IMR-90 (cell line): Measurements from ENCODE around the gene CMIP. TPM values are rescaled to one million over a fixed set of nuclear protein-coding genes. Genes with fewer than 3 reads are reported as not detected.

Source experiments
- ATAC-seq: fragments of 200-7000 bp; cut with Tn5 transposase; 2 replicates; pipeline ENCODE4 v1.9.1; 2020; ENCODE audit warnings: low read depth, mild to moderate bottlenecking, moderate library complexity
- BruUV-seq: library from RNA; stranded (reverse); fragments of 400-500 nt; replicated peaks from 2 replicates; lab custom pipeline; 2021; lab: Mats Ljungman, UMichigan
- CTCF ChIA-PET: fragments of 300-600 bp; formaldehyde crosslinking; extraction: SDS; loops from one replicate; lab custom pipeline; 2021; ENCODE audit warnings: antibody characterized with exemption; lab: Yijun Ruan, JAX
- POLR2A ChIA-PET: fragments of 300-600 bp; sonication (Branson Sonifier 250); formaldehyde crosslinking; loops from one replicate; lab custom pipeline; 2022; ENCODE audit warnings: antibody characterized with exemption; ENCODE audit not compliant: unreplicated experiment; lab: Charles Lee
- DNase-seq: peaks from one replicate; pipeline ENCODE4 v3.0.0; 2013
- H2AFZ ChIP-seq: replicated peaks from 2 replicates; pipeline ENCODE3; 2013; ENCODE audit warnings: low read length, mild to moderate bottlenecking; ENCODE audit not compliant: poor library complexity
- H2AK5ac ChIP-seq: 2 replicates; pipeline ENCODE4 v1.6.1; 2013; ENCODE audit warnings: low read depth, low read length, inconsistent platforms
- H2AK9ac ChIP-seq: replicated peaks from 2 replicates; pipeline ENCODE3; 2013; ENCODE audit warnings: mild to moderate bottlenecking, low read depth, low read length, moderate library complexity; ENCODE audit not compliant: poor library complexity
- H2BK120ac ChIP-seq: 2 replicates; pipeline ENCODE4 v1.6.1; 2013; ENCODE audit warnings: low read depth, low read length, inconsistent platforms
- H2BK15ac ChIP-seq: 3 replicates; pipeline ENCODE4 v1.6.1; 2013; ENCODE audit warnings: low read depth, low read length, inconsistent platforms
- H2BK20ac ChIP-seq: 2 replicates; pipeline ENCODE4 v1.6.1; 2013; ENCODE audit warnings: low read depth, mild to moderate bottlenecking, inconsistent platforms, low read length, moderate library complexity
- H2BK5ac ChIP-seq: 2 replicates; pipeline ENCODE4 v1.6.1; 2013; ENCODE audit warnings: mild to moderate bottlenecking, low read depth, low read length, inconsistent platforms; ENCODE audit not compliant: poor library complexity, severe bottlenecking
- H3K14ac ChIP-seq: replicated peaks from 2 replicates; pipeline ENCODE4 v1.6.1; 2013; ENCODE audit warnings: low read depth, low read length, inconsistent platforms
- H3K18ac ChIP-seq: 2 replicates; pipeline ENCODE4 v1.6.1; 2013; ENCODE audit warnings: low read depth, low read length, control low read depth
- H3K23ac ChIP-seq: 2 replicates; pipeline ENCODE4 v1.6.1; 2013; ENCODE audit warnings: low read depth, low read length, inconsistent platforms
- H3K27ac ChIP-seq: 2 replicates; pipeline ENCODE4 v1.5.1; 2013; ENCODE audit warnings: mild to moderate bottlenecking, control low read depth, low read length; ENCODE audit not compliant: insufficient read depth
- H3K27me3 ChIP-seq: 2 replicates; pipeline ENCODE4 v1.6.1; 2013; ENCODE audit warnings: low read length; ENCODE audit not compliant: control insufficient read depth, insufficient read depth
- H3K36me3 ChIP-seq: 2 replicates; pipeline ENCODE4 v1.6.1; 2013; ENCODE audit warnings: low read length, mixed read lengths; ENCODE audit not compliant: control insufficient read depth, insufficient read depth
- H3K4ac ChIP-seq: 2 replicates; pipeline ENCODE4 v1.6.1; 2013; ENCODE audit warnings: low read depth, low read length, inconsistent platforms
- H3K4me1 ChIP-seq: 2 replicates; pipeline ENCODE4 v1.6.1; 2013; ENCODE audit warnings: low read length, mixed read lengths; ENCODE audit not compliant: control insufficient read depth, insufficient read depth
- H3K4me2 ChIP-seq: 2 replicates; pipeline ENCODE4 v1.6.1; 2013; ENCODE audit warnings: low read depth, mild to moderate bottlenecking, control low read depth, low read length, moderate library complexity
- H3K4me3 ChIP-seq: 2 replicates; pipeline ENCODE4 v1.5.1; 2013; ENCODE audit warnings: low read depth, mild to moderate bottlenecking, control low read depth, low read length, moderate library complexity; ENCODE audit not compliant: insufficient read depth
- H3K56ac ChIP-seq: 2 replicates; pipeline ENCODE4 v1.6.1; 2013; ENCODE audit warnings: low read length, inconsistent platforms; ENCODE audit not compliant: insufficient read depth; ENCODE audit errors: extremely low read depth
- H3K79me1 ChIP-seq, 2 experiments: 2 replicates each; pipeline ENCODE4 v1.6.1; 2013; ENCODE audit warnings: low read length in 2 of 2, inconsistent platforms in 1 of 2, low read depth in 1 of 2
- H3K9ac ChIP-seq: 2 replicates; pipeline ENCODE4 v1.6.1; 2013; ENCODE audit warnings: low read depth, low read length, control low read depth
- H3K9me1 ChIP-seq: 2 replicates; pipeline ENCODE4 v1.6.1; 2013; ENCODE audit warnings: low read length, inconsistent platforms; ENCODE audit not compliant: insufficient read depth
- H3K9me3 ChIP-seq: 2 replicates; pipeline ENCODE4 v1.6.1; 2013; ENCODE audit warnings: low read length; ENCODE audit not compliant: control insufficient read depth, insufficient read depth
- H4K20me1 ChIP-seq: 2 replicates; pipeline ENCODE4 v1.6.1; 2013; ENCODE audit warnings: low read length, inconsistent platforms; ENCODE audit not compliant: insufficient read depth
- H4K5ac ChIP-seq: 2 replicates; pipeline ENCODE4 v1.6.1; 2013; ENCODE audit warnings: mild to moderate bottlenecking, low read depth, low read length, control low read depth
- H4K8ac ChIP-seq, 2 experiments: 2 replicates each; pipeline ENCODE4 v1.6.1; 2013; ENCODE audit warnings: low read depth in 2 of 2, low read length in 2 of 2, control low read depth in 1 of 2, inconsistent platforms in 1 of 2
- H4K91ac ChIP-seq: 2 replicates; pipeline ENCODE4 v1.6.1; 2013; ENCODE audit warnings: low read depth, low read length, inconsistent platforms; ENCODE audit not compliant: insufficient read depth
- ELK1 ChIP-seq: fragments of 150-350 bp; IDR thresholded peaks from 2 replicates; pipeline ENCODE4 v1.6.1; 2016; ENCODE audit warnings: low read depth, mild to moderate bottlenecking, low read length, moderate library complexity, borderline replicate concordance
- MAFK ChIP-seq: IDR thresholded peaks from 2 replicates; pipeline ENCODE4 v1.6.1; 2012; ENCODE audit warnings: low read depth, low read length, improper control_type of control experiment
- USF2 ChIP-seq: fragments of 150-350 bp; IDR thresholded peaks from 2 replicates; pipeline ENCODE4 v1.6.1; 2017; ENCODE audit warnings: mild to moderate bottlenecking, antibody characterized with exemption, low read length, low read depth
- WGBS, 2 experiments: methylation state at CpG; one replicate each; pipeline versions ENCODE4 v1.1.5 to v1.1.7; 2013; ENCODE audit warnings: missing lambda C conversion rate in 2 of 2; ENCODE audit not compliant: insufficient read length in 1 of 2; ENCODE audit errors: extremely low coverage in 2 of 2; 5-methylcytosine and 5-hydroxymethylcytosine counted together
- dilution Hi-C: fragments of 300-500 bp; cut with HindIII; formaldehyde crosslinking; loops from one replicate; pipeline ENCODE4 v1.14.3; 2018; ENCODE audit warnings: low sequenced_read_pairs; ENCODE audit not compliant: unreplicated experiment
- in situ Hi-C: fragments of 300-500 bp; cut with MboI; formaldehyde crosslinking; loops from 3 replicates; pipeline ENCODE4 v1.14.3; 2019; ENCODE audit warnings: low sequenced_read_pairs, inconsistent platforms, mixed read lengths
- intact Hi-C: fragments of 100-400 bp; cut with micrococcal nuclease; formaldehyde crosslinking; loops from 2 replicates; pipeline ENCODE4 v1.10.0; 2022
- polyA plus RNA-seq, 3 experiments: library from polyadenylated mRNA; depleted of rRNA; stranded (reverse); fragments of >200 nt; gene quantifications; 2 replicates each; pipeline ENCODE4 v1.2.3, GENCODE V29; 2012; ENCODE audit warnings: low replicate concordance in 1 of 3
- total RNA-seq: library from RNA; depleted of rRNA; stranded (reverse); fragments of >200 nt; gene quantifications from 2 replicates; pipeline ENCODE4 v1.2.3, GENCODE V29; 2012

Gene CMIP
- total and polyA plus RNA-seq, 2 of the 4 experiments (the other 2 are of a cell fraction), result 3.2 to 11.6 TPM

GRCh38 chr16:81457326-81458133 is 12.9 kb downstream of the CMIP start (continued):
- TF ChIP-seq USF2 (no peak), MAFK (no peak)

- POLR2A ChIA-PET, result no interaction called here
- H3K56ac ChIP-seq, result no peak overlapping the region
- peaks cover 58 to 94% of the 10 kb centered on the region in 2 experiments for H3K79me1 ChIP-seq
- no peaks in the 10 kb centered on the region for H3K27me3 ChIP-seq
- WGBS, 2 experiments, result 100% methylated on average over 1 of the region's 8 CpGs; no CpG with 5 or more reads in 1 of the 2 experiments
- H3K9me1 ChIP-seq, result peaks cover 19% of the 10 kb centered on the region
- DNase-seq, result no peak
- peaks cover 10% of the 10 kb centered on the region for H3K4me1 ChIP-seq
- H4K8ac ChIP-seq, result peak overlapping the region in 1 of 2 experiments; percentile 60; a peak in 2 of 4 replicates
- no peak overlapping the region for H2AFZ ChIP-seq
- 0 out of 2 replicates have a peak overlapping the region, but pooled peaks have one; percentile 14 for H3K4me2 ChIP-seq
- no peak overlapping the region for H2BK5ac ChIP-seq
- dilution Hi-C loops, result no loop called here
- TF ChIP-seq ELK1, result no peak
- no peak overlapping the region for H3K23ac ChIP-seq
- no peak overlapping the region for H3K4me3 ChIP-seq
- ATAC-seq, result peak; percentile 8
- intact Hi-C loops, result no loop called here
- no peak overlapping the region for H2BK120ac ChIP-seq
- peaks cover 11% of the 10 kb centered on the region for H3K36me3 ChIP-seq
- H4K5ac ChIP-seq, result no peak overlapping the region
- in situ Hi-C loops, result no loop called here
- peak overlapping the region; percentile 82 for H3K4ac ChIP-seq
- H3K14ac ChIP-seq, result peak overlapping the region; percentile 61; the same call in 1 of the 2 replicates
- H4K91ac ChIP-seq, result peak overlapping the region; percentile 65
- peak overlapping the region; percentile 90 for H2AK9ac ChIP-seq
- peak overlapping the region; percentile 19; the same call in 1 of the 2 replicates for H3K18ac ChIP-seq
- no peak overlapping the region for H3K27ac ChIP-seq
- peaks cover 87% of the 10 kb centered on the region for H4K20me1 ChIP-seq
- H3K9me3 ChIP-seq, result no peaks in the 10 kb centered on the region
- H3K9ac ChIP-seq, result no peak overlapping the region
- H2AK5ac ChIP-seq, result peak overlapping the region; percentile 89
- BruUV-seq, result no TSS peak
- CTCF ChIA-PET, result no interaction called here
- peak overlapping the region; percentile 43 for H2BK20ac ChIP-seq
- H2BK15ac ChIP-seq, result peak overlapping the region; percentile 39; the same call in 1 of the 3 replicates
These were observed 13.6 kb downstream of the CMIP start for GRCh38 chr16:81458149-81458669.
